AG10803 (cell line): ENCODE results near the gene MAP1S.

Experiments used
- DNase-seq: peaks from one replicate; pipeline ENCODE4 v3.0.0; 2010; ENCODE audit warnings: low read depth
- H3K4me3 ChIP-seq: 2 replicates; pipeline ENCODE4 v1.5.1; 2011; ENCODE audit warnings: mild to moderate bottlenecking, low read length, control low read depth
- CTCF ChIP-seq: conservative IDR thresholded peaks from 2 replicates; pipeline ENCODE4 v1.5.1; 2011; ENCODE audit warnings: mild to moderate bottlenecking, low read length, control low read depth, inconsistent platforms

MAP1S gene

GRCh38 chr19:17679526-17680229 is 39.6 kb upstream of the MAP1S start:
- no peak for TF ChIP-seq CTCF
- peak overlapping the region; percentile 27 for H3K4me3 ChIP-seq
- no peak for DNase-seq

GRCh38 chr19:17680230-17680722 is 39.0 kb upstream of the MAP1S start:
- DNase-seq = peak; percentile 61
- H3K4me3 ChIP-seq = peak overlapping the region; percentile 27
- TF ChIP-seq CTCF = no peak

- TF ChIP-seq CTCF = no peak
- peak; percentile 25 for DNase-seq
- no peak overlapping the region for H3K4me3 ChIP-seq
These were observed 37.7 kb upstream of the MAP1S start for GRCh38 chr19:17681505-17682125.

GRCh38 chr19:17682273-17682672 is 37.0 kb upstream of the MAP1S start:
- DNase-seq = no peak
- TF ChIP-seq CTCF = no peak
- H3K4me3 ChIP-seq = no peak overlapping the region

- H3K4me3 ChIP-seq = no peak overlapping the region
- no peak for DNase-seq
- no peak for TF ChIP-seq CTCF
These were observed 36.2 kb upstream of the MAP1S start for GRCh38 chr19:17683078-17683477.

- no peak for TF ChIP-seq CTCF
These were observed 35.0 kb upstream of the MAP1S start for GRCh38 chr19:17684256-17684655.

GRCh38 chr19:17685451-17686022 is 33.7 kb upstream of the MAP1S start:
- DNase-seq = no peak
- no peak overlapping the region for H3K4me3 ChIP-seq
- TF ChIP-seq CTCF = no peak

More at GRCh38 chr19:17684256-17684655, 35.0 kb upstream of the MAP1S start:
- H3K4me3 ChIP-seq = no peak overlapping the region
- DNase-seq = no peak
